Naive thymus-derived CD4-positive, alpha-beta T cell (primary cell): Measurements from ENCODE around the gene NEK3. TPM values are rescaled to one million over a fixed set of nuclear protein-coding genes. Genes with fewer than 3 reads are reported as not detected.
"Not testable (repeated sequence)": the region's sequence is repeated elsewhere in the genome, so short reads cannot be mapped to it uniquely, and the experiment has no call there.

Source experiments
- ATAC-seq: fragments of 150-1000 bp; cut with Tn5 transposase; 2 replicates; pipeline ENCODE4 v1.10.0; 2021; ENCODE audit warnings: mild to moderate bottlenecking, moderate library complexity
- CTCF ChIA-PET: fragments of 350-600 bp; sonication (Branson Sonifier 250); formaldehyde crosslinking; loops from one replicate; lab custom pipeline; 2021; ENCODE audit warnings: antibody characterized with exemption; lab: Charles Lee
- POLR2A ChIA-PET: fragments of 350-600 bp; sonication (Branson Sonifier 250); formaldehyde crosslinking; loops from one replicate; lab custom pipeline; 2021; ENCODE audit warnings: antibody characterized with exemption, inconsistent platforms; lab: Charles Lee
- DNase-seq, 9 donors: peaks; one replicate each; pipeline versions ENCODE4 v3.0.0 to v3.0.0-alpha.2; 2020 to 2022; ENCODE audit warnings: mixed read lengths in 1 of 9
- H3K27ac ChIP-seq: one replicate; pipeline ENCODE4 v1.7.0; 2013; ENCODE audit warnings: mild to moderate bottlenecking, low read depth, low read length, moderate library complexity
- H3K27me3 ChIP-seq, 2 donors: one replicate each; pipeline ENCODE4 v1.7.0; 2013; ENCODE audit warnings: low read length in 2 of 2, mild to moderate bottlenecking in 2 of 2, moderate library complexity in 2 of 2; ENCODE audit not compliant: control insufficient read depth in 2 of 2, insufficient read depth in 2 of 2
- H3K36me3 ChIP-seq, 3 experiments: 1 replicate in 2 of 3; 2 replicates in 1 of 3; pipeline ENCODE4 v1.7.0; 2013; ENCODE audit warnings: low read length in 3 of 3, mild to moderate bottlenecking in 3 of 3, moderate library complexity in 1 of 3; ENCODE audit not compliant: insufficient read depth in 3 of 3, control insufficient read depth in 2 of 3
- H3K4me1 ChIP-seq, 2 donors: one replicate each; pipeline ENCODE4 v1.7.0; 2013; ENCODE audit warnings: low read length in 2 of 2, mild to moderate bottlenecking in 2 of 2, moderate library complexity in 1 of 2; ENCODE audit not compliant: control insufficient read depth in 2 of 2, insufficient read depth in 2 of 2
- H3K4me3 ChIP-seq: 2 replicates; pipeline ENCODE4 v1.7.0; 2013; ENCODE audit warnings: mild to moderate bottlenecking, low read length
- H3K9me3 ChIP-seq, 3 experiments: 1 replicate in 2 of 3; 2 replicates in 1 of 3; pipeline ENCODE4 v1.7.0; 2013; ENCODE audit warnings: low read length in 3 of 3; ENCODE audit not compliant: control insufficient read depth in 2 of 3
- H3K27ac Mint-ChIP-seq, 9 donors: one replicate each; pipeline ENCODE4 v1.8.0; 2020 to 2022; ENCODE audit warnings: mixed read lengths in 9 of 9, mild to moderate bottlenecking in 8 of 9, moderate library complexity in 5 of 9, inconsistent platforms in 2 of 9
- H3K27me3 Mint-ChIP-seq, 5 donors: one replicate each; pipeline ENCODE4 v1.8.0; 2021 to 2022; ENCODE audit warnings: mixed read lengths in 5 of 5, mild to moderate bottlenecking in 1 of 5
- H3K36me3 Mint-ChIP-seq, 5 donors: one replicate each; pipeline ENCODE4 v1.8.0; 2020 to 2022; ENCODE audit warnings: mixed read lengths in 5 of 5, mild to moderate bottlenecking in 3 of 5, inconsistent platforms in 1 of 5
- H3K4me1 Mint-ChIP-seq, 7 donors: one replicate each; pipeline ENCODE4 v1.8.0; 2020 to 2022; ENCODE audit warnings: mixed read lengths in 7 of 7, mild to moderate bottlenecking in 3 of 7, inconsistent platforms in 1 of 7
- H3K4me3 Mint-ChIP-seq, 10 donors: one replicate each; pipeline ENCODE4 v1.8.0; 2020 to 2022; ENCODE audit warnings: mild to moderate bottlenecking in 10 of 10, mixed read lengths in 10 of 10, moderate library complexity in 6 of 10, inconsistent platforms in 2 of 10
- H3K9me3 Mint-ChIP-seq, 11 donors: one replicate each; pipeline ENCODE4 v1.8.0; 2020 to 2022; ENCODE audit warnings: mixed read lengths in 11 of 11, mild to moderate bottlenecking in 4 of 11, inconsistent platforms in 1 of 11, moderate library complexity in 1 of 11
- intact Hi-C, 2 donors: fragments of 100-400 bp; cut with micrococcal nuclease; formaldehyde crosslinking; loops; one replicate each; pipeline ENCODE4 v1.15.1; 2023
- polyA plus RNA-seq, 2 donors: library from polyadenylated mRNA; unstranded; fragments of 300-500 nt; fragmentation: Illumina TruSeq; gene quantifications; one replicate each; pipeline ENCODE4 v1.2.3, GENCODE V29; 2021
- total RNA-seq, 6 experiments: library from RNA in 5 of 6; stranded (reverse) in 5 of 6; gene quantifications; 1 replicate in 5 of 6; 2 replicates in 1 of 6; pipeline ENCODE4 v1.2.3 and lab custom pipeline; 2021 to 2026

Gene NEK3, protein sequence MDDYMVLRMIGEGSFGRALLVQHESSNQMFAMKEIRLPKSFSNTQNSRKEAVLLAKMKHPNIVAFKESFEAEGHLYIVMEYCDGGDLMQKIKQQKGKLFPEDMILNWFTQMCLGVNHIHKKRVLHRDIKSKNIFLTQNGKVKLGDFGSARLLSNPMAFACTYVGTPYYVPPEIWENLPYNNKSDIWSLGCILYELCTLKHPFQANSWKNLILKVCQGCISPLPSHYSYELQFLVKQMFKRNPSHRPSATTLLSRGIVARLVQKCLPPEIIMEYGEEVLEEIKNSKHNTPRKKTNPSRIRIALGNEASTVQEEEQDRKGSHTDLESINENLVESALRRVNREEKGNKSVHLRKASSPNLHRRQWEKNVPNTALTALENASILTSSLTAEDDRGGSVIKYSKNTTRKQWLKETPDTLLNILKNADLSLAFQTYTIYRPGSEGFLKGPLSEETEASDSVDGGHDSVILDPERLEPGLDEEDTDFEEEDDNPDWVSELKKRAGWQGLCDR
- total RNA-seq (1 to 10 TPM; 4.4 to 7.8 (median 4.5) TPM), polyA plus RNA-seq (10 to 100 TPM in 1 of 2 donors, 1 to 10 TPM in 1; 5.0 to 17.5 TPM), total RNA-seq (lab: John Stamatoyannopoulos, UW) (4.6 reads per million, percentile 22 among the genes with 10 or more reads in this experiment)

DNA sequence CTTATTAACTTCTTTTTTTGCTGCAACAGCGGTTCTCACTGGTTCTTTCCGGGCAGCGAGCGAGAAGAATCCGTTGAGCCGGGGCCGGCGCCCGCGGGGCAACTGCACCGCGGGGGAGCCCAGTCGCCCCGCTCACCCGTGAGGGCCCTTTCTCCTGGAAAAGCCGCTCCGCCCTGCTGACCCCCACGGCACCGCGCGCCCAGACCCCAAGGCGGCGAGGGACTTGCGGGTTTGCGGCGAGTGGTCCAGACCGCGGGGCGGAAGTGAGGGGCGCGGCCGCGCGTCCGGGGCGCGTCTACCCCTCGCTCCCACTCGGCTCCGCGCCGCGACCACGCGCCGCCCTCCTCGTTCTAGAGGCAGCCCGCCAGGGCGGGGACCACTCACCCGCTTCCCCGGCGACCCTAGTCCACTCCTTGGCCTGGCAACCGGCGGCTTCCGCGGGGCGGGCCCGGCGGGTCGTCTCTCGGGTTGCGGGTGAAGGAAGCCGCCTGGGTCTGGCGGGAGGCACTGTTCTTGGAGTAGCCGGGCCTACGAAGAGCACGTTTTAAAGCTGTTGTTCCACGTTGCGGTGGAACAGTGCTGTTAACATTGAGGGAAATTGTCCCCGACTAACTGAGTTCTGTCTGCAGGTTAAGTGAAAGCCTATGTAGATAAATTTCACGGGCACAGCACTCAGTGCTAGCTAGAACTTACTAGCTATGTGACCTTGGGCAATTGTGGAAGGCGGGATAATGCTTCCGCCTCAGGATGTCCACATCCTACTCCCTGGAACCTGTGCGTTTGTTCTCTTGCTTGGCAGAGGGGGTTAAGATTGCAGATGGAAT is at the start of gene NEK3:
TSS of gene NEK3 (minus strand) at position 439 of the 824 bp plus-strand sequence. CDS start 3,406 bp downstream, outside the sequence.
- no peaks in the 10 kb centered on the region for H3K36me3 ChIP-seq
- intact Hi-C loops, result loop anchor here (1.0 to 2.0 kb wide), 4 partner anchors 31 to 296 kb away; partner anchors contain the start of genes ALG11 (in 1 of the 2), CKAP2 (in 1 of the 2) and NEK5 (in 1 of the 2)
- peak within 1 kb of the TSS; percentile 86 to 92 (median 90) for H3K4me3 Mint-ChIP-seq
- peak within 1 kb of the TSS; percentile 61 for H3K27ac ChIP-seq
- CTCF ChIA-PET, result interaction anchor here (0.6 to 1.0 kb wide), 3 partner anchors 42 to 467 kb away, joined by 3 read pairs; no protein-coding TSS in a partner anchor
- H3K27me3 ChIP-seq, result no peaks in the 10 kb centered on the region
- H3K36me3 Mint-ChIP-seq, result peaks cover 0 to 11% (median 0%) of the 10 kb centered on the region in 5 donors
- no peaks in the 10 kb centered on the region for H3K9me3 ChIP-seq
- peaks cover 6 to 15% of the 10 kb centered on the region in 2 donors for H3K4me1 ChIP-seq
- H3K4me3 ChIP-seq, result peak within 1 kb of the TSS; percentile 69
- H3K9me3 Mint-ChIP-seq, result no peaks in the 10 kb centered on the region
- peak within 1 kb of the TSS; percentile 62 to 94 (median 86) for H3K27ac Mint-ChIP-seq
- ATAC-seq (peak; percentile 83), DNase-seq (peak; percentile 32 to 69 (median 51))
- peaks cover 0 to 5% (median 0%) of the 10 kb centered on the region in 5 donors for H3K27me3 Mint-ChIP-seq
- peaks cover 16 to 55% (median 51%) of the 10 kb centered on the region in 7 donors for H3K4me1 Mint-ChIP-seq
- POLR2A ChIA-PET, result interaction anchor here (0.9 to 2.3 kb wide), 4 partner anchors 13 to 331 kb away, joined by 4 to 15 read pairs (median 5); no protein-coding TSS in a partner anchor

DNA sequence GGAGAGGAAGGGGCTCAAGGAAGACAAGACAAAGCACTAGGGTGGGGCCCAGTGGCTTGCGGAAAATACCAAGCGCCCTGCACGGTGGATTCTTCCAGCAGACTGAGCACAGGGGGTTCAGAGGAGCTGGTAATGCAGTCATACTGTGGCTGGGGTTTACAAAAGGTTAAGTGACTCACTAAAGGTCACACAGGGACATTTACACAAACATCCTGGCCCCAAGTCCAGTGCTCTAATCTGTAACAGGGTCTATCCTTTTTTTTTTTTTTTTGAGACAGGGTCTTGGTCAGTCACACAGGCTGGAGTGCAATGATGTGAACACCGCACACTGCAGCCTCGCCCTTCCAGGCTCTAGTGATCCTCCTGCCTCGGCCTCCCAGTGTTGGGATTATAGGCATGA is 49.0 kb upstream of the NEK3 start:
- H3K27ac ChIP-seq, H3K27ac Mint-ChIP-seq, H3K4me1 Mint-ChIP-seq, H3K4me1 ChIP-seq, POLR2A ChIA-PET, H3K27me3 ChIP-seq, H3K4me3 Mint-ChIP-seq, H3K27me3 Mint-ChIP-seq, H3K36me3 ChIP-seq, ATAC-seq, H3K36me3 Mint-ChIP-seq, intact Hi-C loops, H3K9me3 ChIP-seq, H3K9me3 Mint-ChIP-seq, DNase-seq, H3K4me3 ChIP-seq: not testable (repeated sequence)
- CTCF ChIA-PET, result interaction anchor here (0.6 kb wide), 1 partner anchor 81 kb away, joined by 4 read pairs; no protein-coding TSS in a partner anchor

DNA sequence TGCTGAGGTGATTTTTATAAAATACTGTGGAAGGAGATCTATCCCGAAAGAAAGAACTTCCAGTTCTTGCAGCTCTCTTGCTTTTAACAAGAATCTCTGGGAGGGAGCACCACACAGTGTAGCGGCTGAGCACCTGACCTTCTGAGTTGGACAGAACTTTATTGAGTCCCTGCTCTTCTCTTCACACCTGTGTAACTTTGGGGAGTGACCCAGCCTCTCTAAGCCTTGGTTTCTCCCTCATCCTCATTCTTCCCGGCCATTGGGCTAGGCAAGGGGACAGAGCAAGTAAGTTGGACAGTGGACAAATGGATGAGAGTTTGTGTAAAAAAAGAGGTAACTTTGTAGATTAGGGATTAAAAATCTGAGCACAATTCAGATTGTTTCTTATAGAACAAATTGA is 48.5 kb upstream of the NEK3 start:
- H3K36me3 ChIP-seq, H3K4me1 ChIP-seq, intact Hi-C loops, H3K27ac ChIP-seq, H3K36me3 Mint-ChIP-seq, H3K4me1 Mint-ChIP-seq, H3K27me3 ChIP-seq, DNase-seq, H3K9me3 Mint-ChIP-seq, ATAC-seq, H3K4me3 ChIP-seq, H3K4me3 Mint-ChIP-seq, H3K27me3 Mint-ChIP-seq, H3K9me3 ChIP-seq, POLR2A ChIA-PET: not testable (repeated sequence)
- peak overlapping the region in 1 of 9 donors; percentile 1 for H3K27ac Mint-ChIP-seq
- CTCF ChIA-PET, result interaction anchor here (0.6 kb wide), 1 partner anchor 81 kb away, joined by 4 read pairs; no protein-coding TSS in a partner anchor

DNA sequence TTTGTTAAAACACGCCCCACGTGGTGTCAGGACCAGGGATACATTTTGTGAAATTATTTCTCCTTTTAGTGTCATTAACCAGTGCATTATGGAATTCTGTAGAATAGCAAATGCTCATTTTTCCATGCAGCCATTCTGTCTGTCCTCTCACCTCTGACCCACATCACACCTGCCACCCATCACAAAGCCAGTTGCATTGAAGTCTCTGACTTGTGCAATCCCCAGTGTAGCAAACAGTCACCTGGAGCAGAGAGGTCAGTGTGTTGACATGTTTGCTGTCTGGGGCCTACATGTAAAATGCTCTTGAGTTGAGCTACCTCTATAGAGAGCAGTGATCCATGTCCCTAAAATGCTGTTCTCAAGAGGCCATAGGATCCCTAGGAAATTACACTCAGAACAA is 47.9 kb upstream of the NEK3 start:
- H3K27ac Mint-ChIP-seq, H3K9me3 ChIP-seq, intact Hi-C loops, H3K36me3 Mint-ChIP-seq, H3K9me3 Mint-ChIP-seq, H3K4me3 Mint-ChIP-seq, CTCF ChIA-PET, POLR2A ChIA-PET, H3K4me3 ChIP-seq, H3K27ac ChIP-seq, H3K36me3 ChIP-seq, H3K4me1 Mint-ChIP-seq, DNase-seq, H3K4me1 ChIP-seq, ATAC-seq, H3K27me3 ChIP-seq, H3K27me3 Mint-ChIP-seq: not testable (repeated sequence)

DNA sequence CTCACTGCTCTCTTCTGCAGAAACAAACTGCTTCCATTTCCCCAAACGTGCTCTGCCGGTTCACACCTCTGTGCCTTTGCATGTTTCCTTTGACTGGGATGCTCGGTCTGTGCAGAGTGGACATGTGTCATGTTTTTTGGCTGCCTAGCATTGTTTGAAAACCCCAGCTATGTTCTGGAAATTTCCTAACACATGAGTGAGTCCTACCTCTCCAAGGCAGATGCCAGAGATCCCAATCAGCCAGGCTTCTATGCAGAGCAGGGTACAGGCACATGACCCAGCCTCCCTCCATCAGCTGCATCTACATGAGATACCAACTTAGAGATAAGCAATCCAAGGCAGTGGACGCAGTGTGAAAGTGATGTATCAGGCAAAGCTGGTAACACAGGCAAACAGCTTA is 45.1 kb upstream of the NEK3 start:
- POLR2A ChIA-PET, H3K27ac ChIP-seq, H3K9me3 Mint-ChIP-seq, DNase-seq, intact Hi-C loops, H3K9me3 ChIP-seq, H3K4me3 ChIP-seq, H3K36me3 ChIP-seq, H3K27me3 ChIP-seq, H3K4me1 ChIP-seq, ATAC-seq, H3K27me3 Mint-ChIP-seq, H3K36me3 Mint-ChIP-seq: not testable (repeated sequence)
- CTCF ChIA-PET, result interaction anchor here (0.6 kb wide), 1 partner anchor 42 kb away, joined by 4 read pairs; no protein-coding TSS in a partner anchor
- Mint-ChIP-seq H3K4me1 (peaks cover 0 to 11% (median 7%) of the 10 kb centered on the region in 7 donors), H3K4me3 (peak overlapping the region in 1 of 10 donors; percentile 27), H3K27ac (peak overlapping the region in 1 of 9 donors; percentile 45)

DNA sequence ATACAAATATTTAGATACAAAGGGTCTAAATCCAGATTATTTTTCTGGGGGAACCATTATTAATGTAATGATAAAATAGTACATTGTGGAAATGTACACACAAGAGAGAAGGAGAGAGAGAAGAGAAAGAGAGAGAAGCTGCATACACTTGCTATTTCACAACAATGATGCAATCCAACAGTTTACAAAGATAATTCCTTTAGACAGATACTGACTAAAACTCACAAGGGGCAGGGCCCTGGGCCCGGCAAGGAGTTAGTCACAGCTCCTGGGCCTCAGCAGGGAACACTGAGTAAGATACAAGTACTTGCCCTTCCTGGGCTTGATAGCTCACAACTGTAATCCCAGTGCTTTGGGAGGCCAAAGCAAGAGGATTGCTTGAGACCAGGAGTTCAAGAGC is 44.5 kb upstream of the NEK3 start:
- H3K36me3 ChIP-seq, H3K27me3 Mint-ChIP-seq, H3K4me3 Mint-ChIP-seq, intact Hi-C loops, H3K4me1 ChIP-seq, H3K4me3 ChIP-seq, H3K9me3 Mint-ChIP-seq, H3K27ac ChIP-seq, DNase-seq, H3K36me3 Mint-ChIP-seq, H3K9me3 ChIP-seq, CTCF ChIA-PET, H3K27me3 ChIP-seq: not testable (repeated sequence)
- ATAC-seq, result peak; percentile 71
- Mint-ChIP-seq H3K27ac (peak overlapping the region in 1 of 9 donors; percentile 67), H3K4me1 (peaks cover 0 to 11% (median 7%) of the 10 kb centered on the region in 7 donors)
- POLR2A ChIA-PET, result interaction anchor here (0.6 kb wide), 1 partner anchor 92 kb away, joined by 3 read pairs; no protein-coding TSS in a partner anchor
